WTC11 (cell line): Measurements from ENCODE around the gene TNFSF15. TPM values are rescaled to one million over a fixed set of nuclear protein-coding genes. Genes with fewer than 3 reads are reported as not detected.

Experiments used
- ATAC-seq: fragments of 200-7000 bp; cut with Tn5 transposase; 2 replicates; pipeline ENCODE4 v1.10.0; 2021; ENCODE audit warnings: mild to moderate bottlenecking, moderate library complexity
- CTCF ChIA-PET: fragments of 300-600 bp; sonication (Branson Sonifier 250); formaldehyde crosslinking; loops from one replicate; lab custom pipeline; 2021; ENCODE audit warnings: antibody characterized with exemption; lab: Charles Lee
- POLR2A ChIA-PET: fragments of 350-600 bp; sonication (Branson Sonifier 250); formaldehyde crosslinking; loops from one replicate; lab custom pipeline; 2021; ENCODE audit warnings: antibody characterized with exemption; lab: Charles Lee
- DNase-seq: peaks from one replicate; pipeline ENCODE4 v3.0.0; 2021; ENCODE audit warnings: low spot score
- H3K27ac Mint-ChIP-seq: 2 replicates; pipeline ENCODE4 v1.8.0; 2021; ENCODE audit warnings: mixed read lengths
- H3K27me3 Mint-ChIP-seq: 2 replicates; pipeline ENCODE4 v1.8.0; 2021; ENCODE audit warnings: low read depth, mild to moderate bottlenecking, moderate library complexity, mixed read lengths
- H3K36me3 Mint-ChIP-seq: 2 replicates; pipeline ENCODE4 v1.8.0; 2021; ENCODE audit warnings: mixed read lengths
- H3K4me1 Mint-ChIP-seq: 2 replicates; pipeline ENCODE4 v1.8.0; 2022; ENCODE audit warnings: mixed read lengths
- H3K4me3 Mint-ChIP-seq: 2 replicates; pipeline ENCODE4 v1.8.0; 2021; ENCODE audit warnings: mild to moderate bottlenecking, moderate library complexity, mixed read lengths
- H3K9me3 Mint-ChIP-seq: 2 replicates; pipeline ENCODE4 v1.8.0; 2021; ENCODE audit warnings: mixed read lengths
- ATF1 ChIP-seq: sonication (generic); formaldehyde crosslinking; IDR thresholded peaks from 2 replicates; pipeline ENCODE4 v1.8.1; 2023; ENCODE audit warnings: mild to moderate bottlenecking, moderate library complexity, missing genetic modification reagents
- CREB1 ChIP-seq: sonication (generic); formaldehyde crosslinking; IDR thresholded peaks from 2 replicates; pipeline ENCODE4 v1.8.0; 2023; ENCODE audit warnings: mild to moderate bottlenecking, missing genetic modification reagents
- ESRRA ChIP-seq: sonication (generic); formaldehyde crosslinking; IDR thresholded peaks from 2 replicates; pipeline ENCODE4 v1.8.1; 2022; ENCODE audit warnings: mild to moderate bottlenecking, missing genetic modification reagents, borderline replicate concordance
- KAT7 ChIP-seq: sonication (generic); formaldehyde crosslinking; IDR thresholded peaks from 2 replicates; pipeline ENCODE4 v1.8.1; 2023; ENCODE audit warnings: missing genetic modification reagents, mild to moderate bottlenecking, borderline replicate concordance
- NFE2L1 ChIP-seq: sonication (generic); formaldehyde crosslinking; IDR thresholded peaks from 2 replicates; pipeline ENCODE4 v1.8.1; 2023; ENCODE audit warnings: missing genetic modification reagents
- NR2C2 ChIP-seq: sonication (generic); formaldehyde crosslinking; IDR thresholded peaks from 2 replicates; pipeline ENCODE4 v1.8.0; 2022; ENCODE audit warnings: mild to moderate bottlenecking, missing genetic modification reagents
- STAT6 ChIP-seq: sonication (generic); formaldehyde crosslinking; conservative IDR thresholded peaks from 2 replicates; pipeline ENCODE4 v1.8.1; 2023; ENCODE audit warnings: mild to moderate bottlenecking, low read depth, missing genetic modification reagents, moderate library complexity
- TEAD4 ChIP-seq: sonication (generic); formaldehyde crosslinking; IDR thresholded peaks from 2 replicates; pipeline ENCODE4 v1.8.0; 2022; ENCODE audit warnings: mild to moderate bottlenecking, missing genetic modification reagents
- ZNF232 ChIP-seq: sonication (generic); formaldehyde crosslinking; IDR thresholded peaks from 2 replicates; pipeline ENCODE4 v1.8.0; 2022; ENCODE audit warnings: mild to moderate bottlenecking, missing genetic modification reagents
- ZNF416 ChIP-seq: fragments of 250-450 bp; sonication (Bioruptor Pico); IDR thresholded peaks from 2 replicates; pipeline ENCODE4 v1.9.0; 2021; ENCODE audit warnings: mild to moderate bottlenecking, inconsistent platforms
- ZNF423 ChIP-seq: fragments of 250-450 bp; sonication (Bioruptor Pico); IDR thresholded peaks from 2 replicates; pipeline ENCODE4 v2.1.2; 2022; ENCODE audit warnings: mild to moderate bottlenecking, moderate library complexity
- total RNA-seq: library from RNA; stranded (reverse); gene quantifications from 3 replicates; pipeline ENCODE4 v1.2.3, GENCODE V29; 2021
- TF ChIP-seq, protein P1 (sequence below): sonication (generic); formaldehyde crosslinking; IDR thresholded peaks from 2 replicates; pipeline ENCODE4 v1.8.1; 2023; ENCODE audit warnings: mild to moderate bottlenecking, missing genetic modification reagents, borderline replicate concordance
- TF ChIP-seq, protein P2 (sequence below): fragments of 250-450 bp; sonication (Bioruptor Pico); conservative IDR thresholded peaks from 2 replicates; pipeline ENCODE4 v1.9.0; 2021; ENCODE audit warnings: mild to moderate bottlenecking

Gene TNFSF15
- total RNA-seq, 1 experiment from 2014 or later: 0.11 TPM

GRCh38 chr9:114830546-114830945 is 24.7 kb upstream of the TNFSF15 start:
- ChIA-PET CTCF (no interaction called here), POLR2A (no interaction called here)
- Mint-ChIP-seq H3K27me3 (peaks cover 55% of the 10 kb centered on the region), H3K36me3 (no peaks in the 10 kb centered on the region), H3K27ac (no peak overlapping the region), H3K4me1 (no peaks in the 10 kb centered on the region), H3K4me3 (no peak overlapping the region), H3K9me3 (peaks cover 10% of the 10 kb centered on the region)
- TF ChIP-seq CREB1 (CRISPR knock-in tag) (no peak), NFE2L1 (CRISPR knock-in tag) (no peak), KAT7 (CRISPR knock-in tag) (no peak), STAT6 (CRISPR knock-in tag) (no peak), NR2C2 (CRISPR knock-in tag) (no peak), ATF1 (no peak), ZNF423 (CRISPR knock-in tag) (no peak)
- ATAC-seq (no peak), DNase-seq (no peak)

GRCh38 chr9:114829574-114830440 is 24.0 kb upstream of the TNFSF15 start:
- Mint-ChIP-seq H3K4me1 (no peaks in the 10 kb centered on the region), H3K27me3 (peaks cover 55% of the 10 kb centered on the region), H3K27ac (no peak overlapping the region), H3K36me3 (no peaks in the 10 kb centered on the region), H3K9me3 (peaks cover 10% of the 10 kb centered on the region), H3K4me3 (no peak overlapping the region)
- TF ChIP-seq, protein P1, sequence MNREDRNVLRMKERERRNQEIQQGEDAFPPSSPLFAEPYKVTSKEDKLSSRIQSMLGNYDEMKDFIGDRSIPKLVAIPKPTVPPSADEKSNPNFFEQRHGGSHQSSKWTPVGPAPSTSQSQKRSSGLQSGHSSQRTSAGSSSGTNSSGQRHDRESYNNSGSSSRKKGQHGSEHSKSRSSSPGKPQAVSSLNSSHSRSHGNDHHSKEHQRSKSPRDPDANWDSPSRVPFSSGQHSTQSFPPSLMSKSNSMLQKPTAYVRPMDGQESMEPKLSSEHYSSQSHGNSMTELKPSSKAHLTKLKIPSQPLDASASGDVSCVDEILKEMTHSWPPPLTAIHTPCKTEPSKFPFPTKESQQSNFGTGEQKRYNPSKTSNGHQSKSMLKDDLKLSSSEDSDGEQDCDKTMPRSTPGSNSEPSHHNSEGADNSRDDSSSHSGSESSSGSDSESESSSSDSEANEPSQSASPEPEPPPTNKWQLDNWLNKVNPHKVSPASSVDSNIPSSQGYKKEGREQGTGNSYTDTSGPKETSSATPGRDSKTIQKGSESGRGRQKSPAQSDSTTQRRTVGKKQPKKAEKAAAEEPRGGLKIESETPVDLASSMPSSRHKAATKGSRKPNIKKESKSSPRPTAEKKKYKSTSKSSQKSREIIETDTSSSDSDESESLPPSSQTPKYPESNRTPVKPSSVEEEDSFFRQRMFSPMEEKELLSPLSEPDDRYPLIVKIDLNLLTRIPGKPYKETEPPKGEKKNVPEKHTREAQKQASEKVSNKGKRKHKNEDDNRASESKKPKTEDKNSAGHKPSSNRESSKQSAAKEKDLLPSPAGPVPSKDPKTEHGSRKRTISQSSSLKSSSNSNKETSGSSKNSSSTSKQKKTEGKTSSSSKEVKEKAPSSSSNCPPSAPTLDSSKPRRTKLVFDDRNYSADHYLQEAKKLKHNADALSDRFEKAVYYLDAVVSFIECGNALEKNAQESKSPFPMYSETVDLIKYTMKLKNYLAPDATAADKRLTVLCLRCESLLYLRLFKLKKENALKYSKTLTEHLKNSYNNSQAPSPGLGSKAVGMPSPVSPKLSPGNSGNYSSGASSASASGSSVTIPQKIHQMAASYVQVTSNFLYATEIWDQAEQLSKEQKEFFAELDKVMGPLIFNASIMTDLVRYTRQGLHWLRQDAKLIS (CRISPR knock-in tag): no peak
- TF ChIP-seq, protein P2, sequence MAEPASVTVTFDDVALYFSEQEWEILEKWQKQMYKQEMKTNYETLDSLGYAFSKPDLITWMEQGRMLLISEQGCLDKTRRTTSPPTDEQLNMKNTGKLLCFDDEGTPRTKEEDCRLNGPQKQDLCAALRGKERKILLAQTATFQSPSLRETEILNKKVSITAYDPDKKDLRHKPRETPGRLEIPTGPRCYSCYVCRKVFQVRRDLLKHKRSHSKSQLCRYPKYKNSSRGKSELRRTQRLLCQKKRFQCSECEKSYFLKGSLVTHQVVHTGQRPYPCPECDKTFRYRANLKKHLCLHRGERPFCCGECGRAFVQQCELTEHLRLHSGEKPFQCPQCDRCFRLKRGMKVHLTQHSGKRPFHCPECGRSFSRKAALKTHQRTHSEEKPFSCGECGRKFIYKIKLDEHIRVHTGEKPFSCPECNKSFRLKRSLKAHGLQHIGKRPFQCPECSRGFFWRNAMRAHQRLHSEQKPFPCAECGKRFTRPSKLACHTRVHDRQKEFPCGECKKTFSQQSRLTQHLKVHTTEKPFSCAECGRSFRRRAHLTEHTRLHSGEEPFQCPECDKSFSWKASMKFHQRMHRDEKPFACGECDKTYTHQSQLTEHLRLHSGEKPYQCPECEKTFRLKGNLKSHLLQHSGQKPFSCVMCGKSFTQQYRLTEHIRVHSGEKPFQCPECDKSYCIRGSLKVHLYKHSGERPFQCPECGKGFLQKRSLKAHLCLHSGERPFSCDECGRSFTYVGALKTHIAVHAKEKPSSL: no peak
- TF ChIP-seq ZNF423 (CRISPR knock-in tag) (no peak), ESRRA (CRISPR knock-in tag) (no peak)
- ATAC-seq (no peak), DNase-seq (no peak)
- CTCF ChIA-PET: no interaction called here
- POLR2A ChIA-PET: no interaction called here

GRCh38 chr9:114828303-114828650 is 22.4 kb upstream of the TNFSF15 start:
- no peak for ATAC-seq
- peaks cover 56% of the 10 kb centered on the region for H3K27me3 Mint-ChIP-seq
- H3K4me3 Mint-ChIP-seq: no peak overlapping the region
- H3K4me1 Mint-ChIP-seq: no peaks in the 10 kb centered on the region
- DNase-seq: no peak
- H3K36me3 Mint-ChIP-seq: no peaks in the 10 kb centered on the region
- CTCF ChIA-PET: no interaction called here
- TF ChIP-seq TEAD4 (no peak), ZNF416 (CRISPR knock-in tag) (no peak), ZNF232 (no peak)
- H3K27ac Mint-ChIP-seq: no peak overlapping the region
- POLR2A ChIA-PET: no interaction called here
- peaks cover 10% of the 10 kb centered on the region for H3K9me3 Mint-ChIP-seq
